SK-N-DZ (cell line): Measurements from ENCODE around the gene HOXA7.

Experiments used
- DNase-seq: peaks from one replicate; pipeline ENCODE4 v3.0.0-alpha.2; 2015; ENCODE audit warnings: low spot score

HOXA7 gene

DNA sequence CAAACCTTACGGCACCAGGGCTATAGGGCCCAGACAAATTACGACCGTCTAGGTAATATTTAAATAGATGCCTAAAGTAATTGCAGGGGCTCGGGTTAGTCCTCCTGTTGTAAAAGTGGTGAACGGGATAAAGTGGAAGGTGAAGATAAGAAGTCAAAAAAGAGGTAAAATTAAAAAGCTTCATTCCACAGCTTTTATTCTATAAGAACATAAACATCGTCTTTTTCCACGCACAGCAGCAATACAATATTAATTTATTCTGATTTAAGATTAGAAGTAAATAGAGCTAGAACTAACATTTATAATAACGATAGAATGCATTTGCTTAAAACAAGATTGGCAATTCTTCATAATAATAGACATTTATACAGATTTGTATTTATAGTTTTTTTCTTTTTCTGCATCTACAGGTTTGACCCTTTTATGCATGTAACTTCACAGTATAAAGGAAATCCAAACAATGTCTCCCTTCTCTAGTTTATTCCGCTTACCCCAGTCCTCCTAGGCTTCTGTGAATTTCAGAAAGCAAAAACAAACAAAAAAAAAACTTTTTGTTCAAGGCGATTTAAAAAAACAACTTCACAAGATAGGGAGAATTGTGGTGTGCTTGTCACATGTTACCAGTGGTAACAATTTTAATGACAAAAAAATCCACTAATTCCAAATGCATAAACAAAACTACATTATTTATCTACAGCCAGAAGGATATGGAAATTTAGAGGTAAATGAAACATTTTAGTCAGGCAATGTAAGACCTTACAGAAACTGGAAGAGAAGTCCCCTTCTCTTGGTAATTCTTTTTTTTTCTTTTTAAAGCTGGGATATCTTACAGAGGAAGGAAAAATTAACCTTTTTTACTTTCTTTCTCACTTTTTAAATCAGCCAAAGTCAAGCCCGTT, 14.2 kb upstream of the HOXA7 start:
- DNase-seq: no peak

DNA sequence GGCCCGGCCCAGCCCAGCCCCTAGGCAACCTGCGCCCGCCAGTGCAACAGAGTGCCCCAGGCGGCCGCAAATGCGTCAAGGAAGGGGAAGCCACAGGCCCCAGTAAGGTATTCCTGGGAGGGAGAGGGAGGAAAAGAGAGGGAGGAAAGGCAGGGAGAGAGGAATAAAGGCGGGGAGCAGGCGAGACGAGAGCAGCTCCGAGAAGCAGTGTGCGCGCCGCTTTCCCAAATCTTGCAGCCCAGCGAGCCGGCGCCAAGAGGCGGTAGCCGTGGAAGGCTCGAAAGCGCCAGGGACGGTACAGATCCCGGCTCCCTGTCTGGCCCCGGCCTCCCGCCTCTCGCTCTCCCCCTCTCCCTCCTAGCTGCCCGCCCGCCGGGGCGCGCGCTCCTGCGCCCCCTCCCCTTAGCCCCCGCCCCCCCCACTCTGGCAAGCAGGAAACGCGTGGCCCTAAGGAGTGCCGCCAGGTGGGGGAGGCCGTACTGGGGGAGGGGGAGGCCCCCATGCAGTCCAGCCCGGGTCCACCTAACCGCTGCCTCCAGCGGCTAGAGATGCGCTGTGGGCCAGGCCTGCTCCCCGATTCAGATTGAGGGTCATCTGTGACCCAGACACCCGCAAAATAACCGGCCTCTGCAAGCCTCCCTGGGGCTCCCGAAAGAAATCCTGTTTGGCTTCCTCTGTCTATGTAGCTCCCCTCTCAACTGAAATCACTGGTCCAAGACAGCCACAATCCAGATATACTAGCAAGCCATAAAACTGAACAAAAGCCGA, 13.4 kb upstream of the HOXA7 start:
- DNase-seq: no peak

DNA sequence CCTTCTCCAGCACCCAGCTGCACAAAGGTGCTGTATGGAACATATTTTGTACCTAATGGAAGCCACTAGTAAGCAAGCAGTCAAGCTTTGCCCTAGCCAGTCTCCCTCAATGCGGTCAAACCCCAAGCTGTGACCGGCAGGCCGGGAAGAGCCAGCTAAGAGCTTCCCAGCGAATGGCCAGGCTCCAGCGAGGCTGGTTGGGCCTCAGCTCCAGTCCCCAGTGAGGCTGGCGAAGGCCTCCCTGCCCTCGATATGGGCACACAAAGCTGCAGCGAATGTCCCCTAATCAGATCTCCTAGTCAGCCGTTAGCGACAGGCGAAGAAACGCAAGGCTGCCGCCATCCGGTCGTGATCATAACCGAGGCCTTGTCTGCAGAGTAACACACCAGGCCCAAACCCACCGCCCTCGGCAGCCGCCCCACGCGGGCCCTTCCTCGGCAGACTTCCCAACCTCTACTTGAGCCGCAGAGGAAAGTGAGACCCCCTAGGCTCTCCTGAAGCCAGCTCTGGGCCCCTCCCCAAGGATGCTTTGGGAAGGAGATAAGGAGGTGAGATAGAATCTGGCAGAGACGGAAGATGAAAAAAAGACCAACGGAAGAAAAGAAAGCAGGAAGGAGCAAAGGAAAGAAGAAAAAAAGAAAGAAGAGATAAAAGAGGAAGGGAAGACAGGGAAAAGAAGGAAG, 11.9 kb upstream of the HOXA7 start:
- DNase-seq: no peak

DNA sequence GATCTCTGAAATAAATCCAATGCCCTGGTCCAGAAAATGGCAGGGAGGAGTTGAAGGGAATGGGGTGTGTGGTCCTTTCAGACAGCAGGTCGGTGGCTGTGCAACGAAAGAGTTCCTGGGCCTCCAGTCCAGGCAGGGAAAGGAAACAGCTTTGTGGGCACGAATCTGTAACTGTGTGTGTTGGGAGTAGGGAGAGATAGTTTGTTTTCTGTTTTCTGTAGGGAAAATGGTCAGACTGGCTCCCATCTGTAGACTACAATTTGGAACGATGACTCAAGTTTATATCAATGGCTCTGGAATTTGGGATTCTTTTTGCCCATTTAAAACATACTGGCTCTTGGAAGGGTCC, 11.4 kb upstream of the HOXA7 start:
- no peak for DNase-seq

DNA sequence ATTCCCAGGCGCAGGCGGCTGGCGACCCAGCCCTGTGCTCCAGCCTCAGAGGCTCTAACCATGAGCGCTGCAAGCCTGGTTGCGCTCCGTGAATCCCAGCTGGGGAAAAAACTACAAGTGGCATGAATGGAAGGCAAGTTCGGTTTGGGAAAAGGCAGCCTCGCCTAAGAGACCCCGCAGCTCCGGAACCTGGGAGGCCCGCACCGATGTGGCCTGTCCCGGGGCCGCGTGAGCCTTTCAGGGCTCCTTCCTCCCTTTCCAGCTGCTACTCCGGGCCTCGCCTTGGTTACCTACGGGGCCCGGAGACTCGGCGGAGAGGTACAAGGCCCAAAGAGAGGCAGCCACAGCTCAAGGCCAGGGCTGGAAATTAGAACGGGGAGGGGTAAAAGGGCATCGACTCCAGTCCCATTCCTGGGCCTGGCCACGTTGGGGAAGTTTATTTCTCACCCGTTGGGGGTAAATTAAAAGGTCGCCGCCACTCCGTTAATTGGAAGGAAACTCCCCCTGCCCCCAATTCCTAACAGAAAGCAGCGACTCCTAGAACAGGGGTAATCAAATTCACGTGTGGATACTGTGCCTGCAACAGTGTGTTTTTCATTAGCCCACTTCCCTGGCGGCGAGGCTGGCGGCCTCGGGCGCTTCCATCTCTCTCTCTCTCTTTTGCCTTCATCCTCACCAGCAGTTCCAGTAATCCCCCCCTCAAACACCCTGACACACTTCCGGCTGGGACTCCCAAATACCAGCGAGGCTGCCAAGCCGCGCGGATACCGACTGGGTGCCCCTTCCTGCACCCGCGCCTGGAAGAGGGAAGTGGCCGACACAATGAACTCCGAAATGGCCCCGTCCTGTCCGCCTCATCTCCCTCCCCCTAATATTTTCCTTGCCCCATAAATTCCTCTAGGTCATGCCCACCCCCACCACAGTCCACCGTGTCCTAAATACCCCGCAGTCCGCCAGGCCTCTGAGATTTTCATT, 10.3 kb upstream of the HOXA7 start:
- no peak for DNase-seq

DNA sequence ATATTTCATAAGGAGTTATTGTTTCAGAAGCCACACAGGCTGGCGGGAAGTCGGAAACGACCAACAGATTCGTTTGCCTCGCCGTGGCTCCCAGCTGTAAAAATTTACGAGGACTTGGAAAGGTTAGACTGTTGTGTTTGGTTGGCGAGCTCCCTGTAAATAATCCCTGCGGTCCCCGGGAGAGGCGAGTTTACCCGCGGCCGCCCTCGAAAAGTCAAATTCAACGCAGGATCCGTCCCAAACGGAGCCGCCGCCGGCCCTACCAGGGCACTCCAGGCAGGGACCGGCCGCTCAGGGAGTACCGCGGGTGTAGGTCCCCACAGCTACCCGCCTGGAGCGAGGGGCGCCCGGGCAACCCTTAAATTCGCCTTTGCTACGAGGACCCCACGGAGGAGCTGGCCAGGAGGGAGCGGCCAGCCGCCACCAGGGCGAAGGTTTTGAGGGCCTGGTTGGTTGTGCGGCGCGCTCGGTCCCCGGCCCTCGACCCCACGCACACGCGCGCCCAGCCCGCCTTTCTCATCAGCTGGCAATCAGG, 9.6 kb upstream of the HOXA7 start:
- no peak for DNase-seq

DNA sequence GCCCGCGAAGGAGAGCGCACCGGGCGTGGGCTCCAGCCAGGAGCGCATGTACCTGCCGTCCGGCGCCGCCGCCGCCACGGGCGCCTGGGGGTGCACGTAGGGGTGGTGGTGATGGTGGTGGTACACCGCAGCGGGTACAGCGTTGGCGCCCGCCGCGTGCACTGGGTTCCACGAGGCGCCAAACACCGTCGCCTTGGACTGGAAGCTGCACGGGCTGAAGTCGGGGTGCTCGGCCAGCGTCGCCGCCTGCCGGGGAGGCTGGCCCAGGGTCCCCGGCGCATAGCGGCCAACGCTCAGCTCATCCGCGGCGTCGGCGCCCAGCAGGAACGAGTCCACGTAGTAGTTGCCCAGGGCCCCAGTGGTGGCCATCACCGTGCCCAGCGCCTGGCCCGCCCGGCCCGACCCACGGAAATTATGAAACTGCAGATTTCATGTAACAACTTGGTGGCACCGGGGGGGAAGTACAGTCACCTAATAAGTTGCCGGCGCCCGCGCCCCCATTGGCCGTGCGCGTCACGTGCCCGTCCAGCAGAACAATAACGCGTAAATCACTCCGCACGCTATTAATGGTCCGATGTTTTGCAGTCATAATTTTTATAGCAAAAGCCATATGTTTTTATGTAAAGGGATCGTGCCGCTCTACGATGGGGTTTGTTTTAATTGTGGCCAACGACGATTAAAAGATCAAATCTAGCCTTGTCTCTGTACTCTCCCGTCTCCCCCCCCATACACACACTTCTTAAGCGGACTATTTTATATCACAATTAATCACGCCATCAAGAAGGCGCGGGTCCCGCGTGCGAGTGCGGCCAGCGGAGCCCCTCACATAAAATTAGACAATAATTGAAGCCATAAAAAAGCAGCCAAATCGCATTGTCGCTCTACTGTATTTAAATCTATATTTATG, 8.9 kb upstream of the HOXA7 start, which contains the start of gene HOXA9:
Gene HOXA9, minus strand, starts transcription at position 449 of the 907 bp plus-strand sequence. Its CDS starts 80 bp downstream, at position 369.
- no peak for DNase-seq

DNA sequence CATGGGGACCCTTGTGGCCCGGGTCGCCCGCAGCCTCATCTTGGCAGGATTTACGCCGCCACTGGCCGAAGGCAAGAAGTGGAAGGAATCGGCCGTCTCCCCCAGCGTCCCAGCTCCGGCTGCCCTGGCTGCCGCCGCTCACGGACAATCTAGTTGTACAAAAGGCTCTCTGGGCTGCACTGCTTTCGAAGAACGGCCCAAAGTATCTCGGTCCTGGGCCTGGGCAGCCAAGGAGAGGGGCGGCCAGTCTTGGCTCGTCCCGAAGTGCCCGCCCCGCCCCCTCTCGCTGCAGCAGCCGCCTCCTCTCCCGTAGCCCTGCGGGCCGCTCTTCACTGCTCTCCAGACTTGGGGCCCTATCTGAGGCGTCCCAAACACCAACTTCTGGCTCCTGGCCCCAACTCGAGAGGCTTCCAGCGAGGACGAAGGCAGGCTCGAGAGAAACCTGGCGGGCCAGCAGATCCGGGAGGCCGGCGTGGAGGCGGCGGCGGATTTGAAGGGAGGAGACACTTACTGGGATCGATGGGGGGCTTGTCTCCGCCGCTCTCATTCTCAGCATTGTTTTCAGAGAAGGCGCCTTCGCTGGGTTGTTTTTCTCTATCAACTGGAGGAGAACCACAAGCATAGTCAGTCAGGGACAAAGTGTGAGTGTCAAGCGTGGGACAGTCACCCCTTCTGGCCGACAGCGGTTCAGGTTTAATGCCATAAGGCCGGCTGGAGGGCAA, 8.1 kb upstream of the HOXA7 start:
- DNase-seq: no peak

DNA sequence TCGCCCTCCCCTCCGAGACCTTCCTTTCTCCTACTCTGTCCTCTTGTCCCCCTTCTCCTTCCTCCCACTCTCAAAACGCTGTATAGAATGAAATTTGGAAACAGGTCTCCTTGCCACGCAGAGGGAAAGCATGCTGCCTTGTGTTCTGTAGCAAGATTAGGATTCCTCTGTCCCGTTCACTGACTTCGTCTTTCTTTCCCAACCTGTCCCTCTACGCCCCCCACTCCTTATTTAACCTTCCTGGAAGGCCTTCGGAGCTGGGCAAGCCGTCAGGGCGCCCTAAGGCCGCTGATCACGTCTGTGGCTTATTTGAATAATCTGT, 7.5 kb upstream of the HOXA7 start:
- DNase-seq: no peak

DNA sequence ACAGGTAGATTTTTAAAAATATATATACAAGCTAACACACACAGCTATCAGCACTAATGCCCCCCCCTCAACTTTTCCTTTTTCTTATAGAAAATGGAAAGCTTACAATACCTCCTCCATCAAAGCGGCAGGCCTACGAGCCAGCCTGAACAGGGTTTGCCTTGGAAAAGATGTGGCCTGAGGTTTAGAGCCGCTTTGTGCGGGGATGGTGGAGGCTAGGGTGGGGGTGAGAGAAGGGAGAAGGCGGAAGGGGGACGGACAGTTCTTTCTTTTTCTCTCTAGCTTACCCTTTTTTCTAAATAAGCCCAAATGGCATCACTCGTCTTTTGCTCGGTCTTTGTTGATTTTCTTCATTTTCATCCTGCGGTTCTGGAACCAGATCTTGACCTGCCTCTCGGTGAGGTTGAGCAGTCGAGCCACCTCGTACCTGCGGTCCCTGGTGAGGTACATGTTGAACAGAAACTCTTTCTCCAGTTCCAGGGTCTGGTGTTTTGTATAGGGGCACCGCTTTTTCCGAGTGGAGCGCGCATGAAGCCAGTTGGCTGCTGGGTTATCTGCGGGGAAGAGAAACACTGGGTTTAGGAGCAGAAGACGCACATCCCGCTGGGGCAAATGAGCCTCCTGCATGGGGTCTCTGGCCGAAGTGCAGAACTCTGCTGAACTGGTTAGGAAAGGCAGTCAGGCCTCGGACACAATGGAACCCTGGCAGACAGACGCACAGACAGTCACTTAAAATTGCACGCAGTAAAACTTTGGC, 7.0 kb upstream of the HOXA7 start:
- DNase-seq: no peak

DNA sequence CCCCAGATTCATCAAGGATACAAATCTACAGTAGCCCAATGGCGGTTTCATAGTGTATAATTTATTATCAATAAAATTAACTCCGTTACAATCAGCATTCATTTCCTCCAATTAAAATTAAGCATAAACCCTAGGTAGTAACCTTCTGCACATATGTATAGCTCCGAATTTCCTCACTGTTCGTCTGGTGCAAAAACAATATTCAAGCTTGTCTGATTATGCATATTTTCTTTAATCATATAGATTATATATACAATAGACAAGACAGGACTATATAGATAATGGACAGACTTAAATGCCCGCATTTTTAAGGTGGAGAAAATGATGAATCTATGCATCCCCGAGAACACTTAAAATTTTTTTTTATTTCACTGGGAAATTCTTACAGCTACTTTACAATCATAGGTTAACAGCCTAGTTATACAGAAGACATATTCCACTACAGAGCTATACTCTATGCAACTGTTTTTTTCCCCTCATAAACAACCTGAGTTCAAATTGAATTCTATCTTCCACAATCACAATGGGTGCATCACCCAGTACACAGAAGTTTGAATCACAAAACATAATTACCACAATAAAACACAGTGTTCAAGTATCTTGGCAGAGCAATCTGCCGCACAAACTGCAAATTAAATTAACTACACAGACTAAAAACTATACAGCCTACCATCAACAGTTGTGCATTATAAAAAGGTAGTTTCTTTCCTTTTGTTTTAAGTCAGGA, 6.2 kb upstream of the HOXA7 start:
- DNase-seq: no peak

DNA sequence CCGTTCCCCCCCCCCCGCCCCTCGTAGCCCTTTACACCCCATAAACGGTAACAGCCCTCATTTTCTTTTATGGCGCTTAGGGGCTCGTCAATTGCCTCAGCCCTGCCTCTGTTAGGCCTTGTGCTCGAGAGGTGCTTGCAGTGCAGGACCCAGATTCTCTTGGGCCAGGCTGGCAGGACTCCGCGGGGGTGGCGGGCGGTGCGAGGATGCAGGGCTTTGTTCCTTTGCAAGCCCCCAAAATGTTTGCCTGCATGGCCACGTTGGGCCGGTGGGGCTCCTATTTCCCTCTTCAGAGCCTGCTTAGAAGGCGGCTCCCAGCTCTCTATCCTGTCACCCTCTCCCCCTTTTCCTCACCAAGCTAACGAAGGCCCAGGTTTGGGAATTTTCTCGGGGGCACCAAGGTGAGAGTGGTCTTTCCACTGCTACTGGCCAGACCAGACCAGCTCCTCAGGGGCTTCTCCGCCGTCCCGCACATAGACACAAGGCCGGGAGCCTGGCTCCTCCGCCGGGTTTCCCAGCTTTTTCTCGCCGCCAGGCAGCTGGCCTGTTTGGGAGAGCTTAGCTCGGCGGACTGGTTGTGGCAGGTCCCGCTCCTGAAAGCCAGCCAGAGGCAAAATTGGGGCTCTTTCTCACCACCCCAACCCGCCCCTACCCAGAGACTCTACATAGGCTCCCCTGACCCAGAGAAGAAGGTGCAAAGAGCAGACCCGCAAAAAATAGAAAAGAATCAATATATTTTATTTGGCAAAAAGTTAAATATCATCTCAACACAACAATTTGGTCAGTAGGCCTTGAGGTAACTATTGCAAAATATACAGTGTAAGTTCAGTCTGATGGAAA, 5.5 kb upstream of the HOXA7 start:
- DNase-seq: no peak

DNA sequence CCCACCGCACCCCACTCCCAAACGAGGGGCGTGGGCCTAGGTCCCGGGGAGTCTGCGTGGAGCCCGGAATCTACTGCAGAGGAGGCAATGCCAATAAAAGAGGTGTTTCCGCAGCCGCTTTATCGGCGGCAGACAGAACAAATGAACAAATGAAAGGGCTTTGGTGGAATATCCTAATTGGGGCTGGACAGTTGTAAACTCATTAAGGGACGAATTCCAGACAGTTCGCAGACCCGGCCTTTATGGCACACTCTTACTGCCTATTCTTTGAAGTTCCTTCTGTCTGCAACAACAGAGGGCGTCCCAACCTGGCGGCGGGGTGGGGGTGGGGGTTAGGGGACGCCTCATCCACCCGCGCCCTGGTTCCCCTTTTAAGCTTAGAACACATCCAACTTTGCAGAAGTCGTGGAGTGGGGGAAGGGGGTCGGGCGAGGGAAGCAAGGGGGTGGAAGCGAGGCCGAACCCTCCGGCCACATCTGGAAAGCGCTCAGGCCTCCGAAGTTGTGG, 4.8 kb upstream of the HOXA7 start:
- DNase-seq: no peak

DNA sequence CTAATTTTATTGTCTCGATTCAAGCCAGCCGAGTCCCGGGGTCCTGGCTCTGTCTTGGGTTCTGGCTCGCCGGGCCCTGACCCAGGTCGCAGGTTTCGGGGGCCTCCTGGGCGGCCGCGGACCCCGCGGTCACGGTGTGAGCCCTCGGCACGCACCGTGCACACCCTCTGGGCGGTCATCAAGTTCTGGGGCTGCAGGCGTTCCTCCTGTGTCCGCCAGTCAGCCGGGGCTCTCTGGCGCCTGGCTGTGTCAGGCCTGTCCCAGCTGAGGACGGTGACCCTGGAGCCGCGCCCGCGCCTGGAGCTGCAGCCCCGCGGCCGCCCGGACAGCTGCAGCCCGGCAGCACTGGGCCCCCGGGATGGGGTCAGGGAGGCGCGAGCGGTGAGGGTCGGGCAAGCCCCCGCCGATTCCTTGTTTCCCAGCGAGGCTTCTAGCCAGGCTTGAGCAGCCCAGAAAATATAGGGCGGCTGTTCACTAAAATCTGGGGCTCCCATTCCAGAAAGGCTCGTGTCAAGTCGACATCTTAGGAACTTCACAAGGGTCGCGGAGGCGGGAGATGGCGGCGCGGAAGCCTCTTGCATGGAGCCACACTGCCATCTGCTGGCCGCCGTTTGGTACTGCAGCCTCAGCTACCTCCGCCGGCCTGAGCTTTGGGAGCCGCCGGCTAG, 4.2 kb upstream of the HOXA7 start:
- DNase-seq: peak; percentile 78

DNA sequence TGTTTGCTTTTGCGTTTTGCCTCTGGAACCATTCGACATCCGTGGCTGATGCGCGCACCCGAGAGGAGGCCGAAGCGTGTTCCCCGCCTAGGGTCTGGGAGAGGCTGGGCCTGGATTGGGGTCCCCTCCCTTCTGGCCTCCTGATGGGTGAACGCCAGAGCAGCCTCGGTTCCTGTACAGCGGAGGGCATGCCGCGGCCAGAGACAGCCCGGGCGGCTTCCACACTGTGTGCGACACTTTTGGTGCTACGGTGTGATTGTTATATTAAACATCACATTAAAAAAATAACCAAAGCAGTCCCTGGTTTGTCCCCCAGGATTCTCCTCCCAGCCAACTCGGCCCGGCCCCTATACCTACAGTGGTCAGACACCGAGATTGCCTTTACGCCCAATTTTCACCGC, 3.7 kb upstream of the HOXA7 start:
- DNase-seq: no peak
